Retinal pigment epithelial cell (primary cell): ENCODE measurements around the gene EHMT1.
"Not testable (repeated sequence)": the region's sequence is repeated elsewhere in the genome, so short reads cannot be mapped to it uniquely, and the experiment has no call there.

Experiments
- DNase-seq: peaks from one replicate; pipeline ENCODE4 v3.0.0-alpha.2; 2010; ENCODE audit warnings: low read depth
- H3K4me3 ChIP-seq: 2 replicates; pipeline ENCODE4 v1.5.1; 2011; ENCODE audit warnings: mild to moderate bottlenecking, low read length, control low read depth, moderate library complexity
- CTCF ChIP-seq: conservative IDR thresholded peaks from 2 replicates; pipeline ENCODE4 v1.5.1; 2011; ENCODE audit warnings: low read depth, low read length, control low read depth, inconsistent platforms

Gene EHMT1

GRCh38 chr9:137715321-137715720, 96.5 kb downstream of the EHMT1 start:
- no peak for DNase-seq
- no peak overlapping the region for H3K4me3 ChIP-seq
- no peak for TF ChIP-seq CTCF

GRCh38 chr9:137715866-137716693, 97.3 kb downstream of the EHMT1 start:
- not testable (repeated sequence) for DNase-seq, H3K4me3 ChIP-seq

GRCh38 chr9:137716694-137717287, 98.0 kb downstream of the EHMT1 start:
- TF ChIP-seq CTCF: no peak
- H3K4me3 ChIP-seq: no peak overlapping the region
- DNase-seq: no peak

DNA sequence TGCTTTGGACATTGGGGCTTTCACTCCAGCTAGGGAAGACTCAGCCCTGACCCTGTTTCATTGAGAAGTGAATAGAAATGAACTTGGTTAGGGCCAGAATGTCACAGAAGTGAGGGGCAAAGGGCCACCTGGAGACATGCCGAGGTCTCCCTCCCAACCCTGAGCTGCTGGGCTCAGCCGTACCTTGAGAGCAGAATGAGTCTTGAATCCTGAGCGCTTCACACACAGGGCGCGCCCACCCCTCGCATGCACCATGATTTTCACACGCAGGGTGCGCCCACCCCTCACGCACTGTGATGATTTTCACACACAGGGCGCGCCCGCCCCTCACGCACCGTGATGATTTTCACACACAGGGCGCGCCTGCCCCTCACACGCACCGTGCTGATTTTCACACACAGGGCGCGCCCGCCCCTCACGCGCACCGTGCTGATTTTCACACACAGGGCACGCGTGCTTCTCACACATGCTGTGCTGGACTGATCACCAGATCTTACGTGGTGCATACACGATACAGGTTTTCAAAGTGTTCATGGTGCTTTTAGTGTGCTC, 99.0 kb downstream of the EHMT1 start:
- no peak for TF ChIP-seq CTCF
- DNase-seq: no peak
- H3K4me3 ChIP-seq: no peak overlapping the region

GRCh38 chr9:137719194-137719593, 100.4 kb downstream of the EHMT1 start:
- no peak for TF ChIP-seq CTCF
- no peak overlapping the region for H3K4me3 ChIP-seq
- DNase-seq: no peak

DNA sequence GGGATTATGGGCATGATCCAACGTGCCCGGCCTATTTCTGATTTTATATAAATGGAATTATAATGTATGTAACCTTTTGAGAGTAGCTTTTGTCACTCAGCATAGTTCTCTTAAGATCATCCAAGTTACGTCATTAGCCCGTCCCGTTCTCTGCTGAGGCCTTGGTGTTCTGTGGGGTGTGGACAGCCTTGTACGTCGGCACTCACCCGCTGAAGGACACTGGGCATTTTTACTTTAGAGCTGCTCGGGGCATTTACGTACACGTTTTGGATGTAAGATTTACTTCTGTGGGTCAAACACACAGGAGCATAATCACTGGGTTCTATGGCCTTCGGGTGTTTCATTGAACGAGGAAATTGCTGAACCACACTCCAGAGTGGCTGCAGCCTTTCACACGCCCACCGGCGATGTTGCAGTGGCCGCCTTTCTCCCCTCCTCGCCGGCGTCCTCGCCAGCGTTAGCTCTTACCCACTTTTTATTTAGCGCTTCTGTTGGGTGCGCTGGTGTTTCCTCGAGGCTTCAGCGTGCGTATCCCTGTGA, 101.8 kb downstream of the EHMT1 start:
- TF ChIP-seq CTCF: no peak
- no peak for DNase-seq
- H3K4me3 ChIP-seq: no peak overlapping the region

- TF ChIP-seq CTCF: no peak
- H3K4me3 ChIP-seq: no peak overlapping the region
Observed at GRCh38 chr9:137721479-137721878, 102.7 kb downstream of the EHMT1 start.

More at GRCh38 chr9:137721479-137721878, 102.7 kb downstream of the EHMT1 start:
- no peak for DNase-seq
